GM12891 (cell line): ENCODE results near the gene LPAR5.

Experiments
- POLR2A ChIP-seq: IDR thresholded peaks from 2 replicates; pipeline ENCODE4 v1.6.1; 2011; ENCODE audit warnings: low read depth, low read length, control low read depth
- SPI1 ChIP-seq: IDR thresholded peaks from 2 replicates; pipeline ENCODE4 v1.6.1; 2011; ENCODE audit warnings: low read depth, low read length, control low read depth
- TAF1 ChIP-seq: IDR thresholded peaks from 2 replicates; pipeline ENCODE4 v1.6.1; 2011; ENCODE audit warnings: low read depth, low read length, control low read depth

DNA sequence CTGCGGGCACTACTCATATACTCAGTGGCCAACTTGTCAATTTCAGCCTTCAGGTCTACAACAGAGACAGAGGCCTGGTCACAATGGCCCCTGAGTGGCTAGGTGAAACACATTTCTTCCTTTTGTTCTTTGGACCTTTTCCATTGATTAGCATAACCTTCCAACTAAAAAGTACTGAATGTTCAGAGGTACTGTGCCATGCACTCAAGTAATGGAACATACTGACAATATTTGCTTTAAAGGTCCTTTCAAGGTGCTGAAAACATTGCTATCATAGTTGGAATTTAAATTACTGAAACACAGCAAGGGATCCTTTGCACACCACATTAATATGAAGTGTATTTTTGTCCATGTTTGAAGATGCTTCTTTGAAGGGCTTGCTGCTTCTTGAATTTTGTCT lies 17.6 kb upstream of the LPAR5 start:
- TF ChIP-seq TAF1 = no peak
- no peak for TF ChIP-seq POLR2A
- no peak for TF ChIP-seq SPI1
